ENCODE measurements around the gene ANKRD50.

Gene ANKRD50

DNA sequence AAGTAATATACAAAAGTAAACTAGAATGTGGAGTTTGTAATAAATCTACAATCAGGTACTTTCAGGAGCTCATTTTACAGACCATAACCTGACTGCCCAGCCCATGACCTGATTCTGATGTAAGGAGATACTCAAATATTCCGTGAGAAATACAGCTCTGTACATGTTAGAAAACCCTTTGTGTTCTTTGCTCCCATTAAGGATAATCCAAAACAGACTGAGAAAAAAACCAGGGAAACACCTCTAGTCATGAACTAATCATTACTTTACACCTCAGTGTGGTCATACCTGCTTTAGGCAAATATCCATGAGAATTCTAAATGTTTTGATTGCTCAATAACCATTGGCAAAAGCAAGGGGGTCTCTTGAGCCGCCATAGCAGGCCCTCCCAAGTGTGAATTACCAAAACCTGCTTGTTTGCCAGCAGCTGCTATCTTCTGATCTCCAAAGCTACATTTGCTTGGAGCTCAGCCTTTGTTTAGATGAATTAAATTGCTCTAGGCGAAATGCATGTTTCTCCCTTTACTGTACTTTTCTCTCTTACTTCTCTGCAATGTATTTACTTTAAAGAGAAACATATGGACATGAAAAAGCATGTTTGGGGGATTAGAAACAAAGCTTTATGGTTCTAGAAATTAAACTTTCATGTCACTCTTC is 79.1 kb downstream of the ANKRD50 start:
- no peak for DNase-seq (ENCODE audit: extremely low read depth, insufficient read length)
- Histone ChIP-seq H3K4me3 (replicated peaks; ENCODE audit: low read depth, low read length) (no peak overlapping the region), H3K36me3 (ENCODE audit: control insufficient read depth, insufficient read depth, low read length) (no peaks in the 10 kb centered on the region), H3K27me3 (replicated peaks; ENCODE audit: control insufficient read depth, insufficient read depth, low read length) (no peaks in the 10 kb centered on the region)
- TF ChIP-seq, protein P1, sequence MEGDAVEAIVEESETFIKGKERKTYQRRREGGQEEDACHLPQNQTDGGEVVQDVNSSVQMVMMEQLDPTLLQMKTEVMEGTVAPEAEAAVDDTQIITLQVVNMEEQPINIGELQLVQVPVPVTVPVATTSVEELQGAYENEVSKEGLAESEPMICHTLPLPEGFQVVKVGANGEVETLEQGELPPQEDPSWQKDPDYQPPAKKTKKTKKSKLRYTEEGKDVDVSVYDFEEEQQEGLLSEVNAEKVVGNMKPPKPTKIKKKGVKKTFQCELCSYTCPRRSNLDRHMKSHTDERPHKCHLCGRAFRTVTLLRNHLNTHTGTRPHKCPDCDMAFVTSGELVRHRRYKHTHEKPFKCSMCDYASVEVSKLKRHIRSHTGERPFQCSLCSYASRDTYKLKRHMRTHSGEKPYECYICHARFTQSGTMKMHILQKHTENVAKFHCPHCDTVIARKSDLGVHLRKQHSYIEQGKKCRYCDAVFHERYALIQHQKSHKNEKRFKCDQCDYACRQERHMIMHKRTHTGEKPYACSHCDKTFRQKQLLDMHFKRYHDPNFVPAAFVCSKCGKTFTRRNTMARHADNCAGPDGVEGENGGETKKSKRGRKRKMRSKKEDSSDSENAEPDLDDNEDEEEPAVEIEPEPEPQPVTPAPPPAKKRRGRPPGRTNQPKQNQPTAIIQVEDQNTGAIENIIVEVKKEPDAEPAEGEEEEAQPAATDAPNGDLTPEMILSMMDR (IDR thresholded peaks at IDR 0.05; ENCODE audit: insufficient read depth, low read length, poor library complexity, severe bottlenecking), result no peak

DNA sequence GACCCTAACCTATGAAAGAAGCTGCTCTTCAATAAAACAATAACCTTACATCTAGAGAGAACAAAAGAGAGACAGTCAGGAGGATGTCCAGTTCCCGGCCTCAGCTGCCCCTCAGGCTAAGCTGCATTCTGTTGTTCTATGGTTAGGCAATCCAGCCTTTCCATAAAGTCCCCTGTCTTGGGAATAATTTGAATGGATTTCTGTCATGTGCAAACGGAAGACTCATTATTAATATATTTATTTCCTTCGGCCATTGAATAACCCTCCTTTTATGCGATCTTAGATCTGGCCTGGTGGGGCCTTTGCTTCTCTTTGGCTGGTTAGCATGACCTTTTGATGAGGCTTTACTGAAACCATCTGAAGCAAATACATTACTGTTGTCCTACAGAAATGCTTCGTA is 80.1 kb downstream of the ANKRD50 start:
- DNase-seq (ENCODE audit: extremely low read depth, insufficient read length), result no peak
- Histone ChIP-seq H3K4me3 (replicated peaks; ENCODE audit: low read depth, low read length) (no peak overlapping the region), H3K27me3 (replicated peaks; ENCODE audit: control insufficient read depth, insufficient read depth, low read length) (no peaks in the 10 kb centered on the region), H3K36me3 (ENCODE audit: control insufficient read depth, insufficient read depth, low read length) (no peaks in the 10 kb centered on the region)
- TF ChIP-seq, protein P1 (IDR thresholded peaks at IDR 0.05; ENCODE audit: insufficient read depth, low read length, poor library complexity, severe bottlenecking), result no peak

DNA sequence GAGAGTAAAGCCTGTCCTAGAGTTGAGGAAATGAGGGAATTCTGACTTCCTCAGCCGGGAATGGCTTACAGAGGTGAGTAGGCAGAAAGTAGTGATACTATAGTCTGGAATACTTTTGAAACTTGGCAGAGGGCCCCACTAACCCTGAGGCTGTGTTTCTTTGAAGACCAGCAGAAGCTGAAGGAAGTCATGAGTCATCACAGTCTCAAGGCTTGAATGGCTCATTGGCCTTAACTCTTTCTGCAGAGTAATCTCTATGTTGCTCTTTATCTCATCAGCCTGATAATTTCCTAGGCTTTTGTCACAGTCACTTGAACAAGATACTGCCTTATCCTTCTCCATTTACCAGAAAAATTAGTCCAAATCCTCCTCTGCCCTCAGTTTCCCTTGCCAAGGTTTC is 80.8 kb downstream of the ANKRD50 start:
- DNase-seq (ENCODE audit: extremely low read depth, insufficient read length), result no peak
- no peaks in the 10 kb centered on the region for H3K36me3 ChIP-seq (ENCODE audit: control insufficient read depth, insufficient read depth, low read length)
- TF ChIP-seq, protein P1 (IDR thresholded peaks at IDR 0.05; ENCODE audit: insufficient read depth, low read length, poor library complexity, severe bottlenecking), result no peak
- H3K27me3 ChIP-seq (replicated peaks; ENCODE audit: control insufficient read depth, insufficient read depth, low read length), result no peaks in the 10 kb centered on the region
- no peak overlapping the region for H3K4me3 ChIP-seq (replicated peaks; ENCODE audit: low read depth, low read length)

DNA sequence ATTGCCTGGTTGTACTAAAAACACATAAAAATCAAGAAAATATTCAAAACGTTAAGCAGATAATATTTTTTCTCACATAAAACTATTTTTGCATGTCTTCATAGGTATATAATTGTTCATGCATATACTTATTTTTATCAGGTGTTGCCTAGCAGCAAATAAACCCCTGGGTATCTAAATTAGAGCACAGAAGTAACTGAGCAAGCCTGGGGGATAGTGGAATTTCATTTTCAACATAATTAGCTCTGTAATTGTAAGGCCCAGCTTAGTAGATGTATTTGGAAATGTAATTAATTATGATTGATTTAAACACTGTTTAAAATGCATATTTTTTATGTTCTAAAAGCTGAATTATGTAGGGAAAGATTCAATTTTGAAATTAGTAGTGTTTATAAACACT is 82.9 kb downstream of the ANKRD50 start:
- H3K4me3 ChIP-seq (replicated peaks; ENCODE audit: low read depth, low read length), result no peak overlapping the region
- H3K36me3 ChIP-seq (ENCODE audit: control insufficient read depth, insufficient read depth, low read length), result no peaks in the 10 kb centered on the region
- TF ChIP-seq, protein P1 (IDR thresholded peaks at IDR 0.05; ENCODE audit: insufficient read depth, low read length, poor library complexity, severe bottlenecking), result no peak
- no peaks in the 10 kb centered on the region for H3K27me3 ChIP-seq (replicated peaks; ENCODE audit: control insufficient read depth, insufficient read depth, low read length)
- no peak for DNase-seq (ENCODE audit: extremely low read depth, insufficient read length)

Data from GM06990 (cell line).